Neural cell (in vitro differentiated cells): ENCODE data around the gene MAST4. TPM values are rescaled to one million over a fixed set of nuclear protein-coding genes. Genes with fewer than 3 reads are reported as not detected.

Source experiments
- H2AFZ ChIP-seq: fragments of 200-600, 300-800 bp; sonication (generic), shearing (Covaris generic); 2 replicates; pipeline ENCODE4 v1.6.0; 2014; ENCODE audit warnings: low read depth, mild to moderate bottlenecking, antibody characterized with exemption, low read length, moderate library complexity
- H3F3A ChIP-seq: fragments of 200-600 bp; shearing (Covaris generic); 2 replicates; pipeline ENCODE4 v1.6.1; 2016; ENCODE audit warnings: mild to moderate bottlenecking, moderate library complexity, mixed read lengths, antibody characterized with exemption, low read length; ENCODE audit not compliant: insufficient read depth, poor library complexity, severe bottlenecking
- H3K27ac ChIP-seq: fragments of 200-600, 300-800 bp; sonication (generic), shearing (Covaris generic); 2 replicates; pipeline ENCODE4 v1.5.1; 2014; ENCODE audit warnings: mild to moderate bottlenecking, low read length, moderate library complexity
- H3K27me3 ChIP-seq: fragments of 300-800, 200-600 bp; sonication (generic), shearing (Covaris generic); 2 replicates; pipeline ENCODE4 v1.6.0; 2014; ENCODE audit warnings: mild to moderate bottlenecking, low read depth, low read length, moderate library complexity; ENCODE audit not compliant: insufficient read depth
- H3K36me3 ChIP-seq: fragments of 300-800, 200-600 bp; sonication (generic), shearing (Covaris generic); 2 replicates; pipeline ENCODE4 v1.5.1; 2014; ENCODE audit warnings: mild to moderate bottlenecking, antibody characterized with exemption, low read length, moderate library complexity; ENCODE audit not compliant: insufficient read depth
- H3K4me2 ChIP-seq: fragments of 300-800, 200-600 bp; sonication (generic), shearing (Covaris generic); 2 replicates; pipeline ENCODE4 v1.6.0; 2014; ENCODE audit warnings: mild to moderate bottlenecking, low read length
- H3K4me3 ChIP-seq: fragments of 300-800, 200-600 bp; sonication (generic), shearing (Covaris generic); 2 replicates; pipeline ENCODE4 v1.5.1; 2014; ENCODE audit warnings: mild to moderate bottlenecking, low read length, moderate library complexity
- H3K79me2 ChIP-seq: fragments of 200-600 bp; shearing (Covaris generic); replicated peaks from 2 replicates; pipeline ENCODE4 v1.6.0; 2014; ENCODE audit warnings: mild to moderate bottlenecking, low read length, moderate library complexity; ENCODE audit not compliant: insufficient read depth
- H3K9ac ChIP-seq: fragments of 300-800, 200-600 bp; sonication (generic), shearing (Covaris generic); 2 replicates; pipeline ENCODE4 v1.6.1; 2016; ENCODE audit warnings: mild to moderate bottlenecking, low read length, mixed read lengths
- H3K9me2 ChIP-seq: fragments of 200-600 bp; shearing (Covaris generic); 2 replicates; pipeline ENCODE4 v1.6.1; 2016; ENCODE audit warnings: mild to moderate bottlenecking, low read length, mixed read lengths; ENCODE audit not compliant: insufficient read depth
- H3K9me3 ChIP-seq: fragments of 200-600, 300-800 bp; sonication (generic), shearing (Covaris generic); 2 replicates; pipeline ENCODE4 v1.6.1; 2016; ENCODE audit warnings: mild to moderate bottlenecking, mixed run types, low read length, moderate library complexity, mixed read lengths
- H4K20me1 ChIP-seq: fragments of 200-600 bp; shearing (Covaris generic); 2 replicates; pipeline ENCODE4 v1.6.1; 2016; ENCODE audit warnings: mild to moderate bottlenecking, mixed run types; ENCODE audit not compliant: insufficient read depth
- CTCF ChIP-seq: fragments of 450-650 bp; IDR thresholded peaks from 2 replicates; pipeline ENCODE4 v1.5.1; 2014; ENCODE audit warnings: antibody characterized with exemption, mild to moderate bottlenecking, moderate library complexity; ENCODE audit not compliant: poor library complexity, severe bottlenecking
- EP300 ChIP-seq: fragments of 450-650 bp; conservative IDR thresholded peaks from 2 replicates; pipeline ENCODE4 v1.6.1; 2014; ENCODE audit warnings: antibody characterized with exemption, mild to moderate bottlenecking, moderate library complexity; ENCODE audit not compliant: poor library complexity, severe bottlenecking
- EZH2 ChIP-seq: fragments of 200-600, 300-800 bp; shearing (Covaris generic), sonication (generic); IDR thresholded peaks from 2 replicates; pipeline ENCODE4 v1.6.1; 2014; ENCODE audit warnings: antibody characterized with exemption, low read length, borderline replicate concordance, mild to moderate bottlenecking; ENCODE audit not compliant: insufficient read depth, poor library complexity, severe bottlenecking
- MXI1 ChIP-seq: fragments of 450-650 bp; conservative IDR thresholded peaks from 2 replicates; pipeline ENCODE4 v1.6.1; 2014; ENCODE audit warnings: antibody characterized with exemption, mild to moderate bottlenecking; ENCODE audit not compliant: poor library complexity, severe bottlenecking
- POLR2AphosphoS5 ChIP-seq: IDR thresholded peaks from 2 replicates; pipeline ENCODE4 v1.6.1; 2012
- RAD21 ChIP-seq: fragments of 450-650 bp; conservative IDR thresholded peaks from 2 replicates; pipeline ENCODE4 v1.6.1; 2014; ENCODE audit warnings: antibody characterized with exemption, mild to moderate bottlenecking, moderate library complexity
- REST ChIP-seq: IDR thresholded peaks from 2 replicates; pipeline ENCODE4 v1.6.1; 2012; ENCODE audit warnings: borderline replicate concordance
- SMC3 ChIP-seq: fragments of 450-650 bp; conservative IDR thresholded peaks from 2 replicates; pipeline ENCODE4 v1.6.1; 2014; ENCODE audit warnings: antibody characterized with exemption, mild to moderate bottlenecking, moderate library complexity; ENCODE audit not compliant: poor library complexity
- TAF1 ChIP-seq: IDR thresholded peaks from 2 replicates; pipeline ENCODE4 v1.6.1; 2012; ENCODE audit warnings: low read depth
- polyA plus RNA-seq: library from polyadenylated mRNA; depleted of rRNA; stranded (reverse); fragments of >200 nt; gene quantifications from 2 replicates; pipeline ENCODE4 v1.2.3, GENCODE V29; 2014

The MAST4 gene
- polyA plus RNA-seq, 1 donor from 2014 or later: 2.3 TPM

- Histone ChIP-seq H3K27me3 (no peaks in the 10 kb centered on the region), H3K9me3 (no peaks in the 10 kb centered on the region), H3K4me2 (no peak overlapping the region), H3K36me3 (no peaks in the 10 kb centered on the region), H3K9ac (no peak overlapping the region), H3K79me2 (no peaks in the 10 kb centered on the region), H3K4me3 (no peak overlapping the region), H4K20me1 (no peaks in the 10 kb centered on the region), H2AFZ (no peak overlapping the region), H3F3A (peaks cover 1% of the 10 kb centered on the region), H3K27ac (no peak overlapping the region), H3K9me2 (no peaks in the 10 kb centered on the region)
- TF ChIP-seq POLR2AphosphoS5 (no peak), MXI1 (no peak), RAD21 (no peak), REST (no peak), TAF1 (no peak), SMC3 (no peak), EP300 (no peak), EZH2 (no peak), CTCF (no peak)
These were observed 504.1 kb downstream of the MAST4 start for GRCh38 chr5:67100301-67100700.

- Histone ChIP-seq H3K4me3 (no peak overlapping the region), H3K9ac (no peak overlapping the region), H3K4me2 (no peak overlapping the region), H2AFZ (no peak overlapping the region), H3K9me3 (no peaks in the 10 kb centered on the region), H3K27ac (no peak overlapping the region), H3K9me2 (no peaks in the 10 kb centered on the region), H3K36me3 (no peaks in the 10 kb centered on the region), H4K20me1 (no peaks in the 10 kb centered on the region), H3K79me2 (no peaks in the 10 kb centered on the region), H3K27me3 (no peaks in the 10 kb centered on the region), H3F3A (no peaks in the 10 kb centered on the region)
- TF ChIP-seq RAD21 (no peak), CTCF (no peak), MXI1 (no peak), POLR2AphosphoS5 (no peak), TAF1 (no peak), EP300 (no peak), SMC3 (no peak), REST (no peak), EZH2 (no peak)
These were observed 506.5 kb downstream of the MAST4 start for GRCh38 chr5:67102708-67103107.
